IPS DF 4.7 (cell line): Measurements from ENCODE around the gene B3GNT9.

Experiments
- DNase-seq: peaks from one replicate; pipeline ENCODE4 v3.0.0-alpha.2; 2013; ENCODE audit warnings: low spot score; ENCODE audit errors: extremely low read depth

Gene B3GNT9

GRCh38 chr16:67185651-67186134 is 34.9 kb upstream of the B3GNT9 start:
- DNase-seq: no peak

GRCh38 chr16:67184995-67185650 is 34.3 kb upstream of the B3GNT9 start:
- no peak for DNase-seq

DNA sequence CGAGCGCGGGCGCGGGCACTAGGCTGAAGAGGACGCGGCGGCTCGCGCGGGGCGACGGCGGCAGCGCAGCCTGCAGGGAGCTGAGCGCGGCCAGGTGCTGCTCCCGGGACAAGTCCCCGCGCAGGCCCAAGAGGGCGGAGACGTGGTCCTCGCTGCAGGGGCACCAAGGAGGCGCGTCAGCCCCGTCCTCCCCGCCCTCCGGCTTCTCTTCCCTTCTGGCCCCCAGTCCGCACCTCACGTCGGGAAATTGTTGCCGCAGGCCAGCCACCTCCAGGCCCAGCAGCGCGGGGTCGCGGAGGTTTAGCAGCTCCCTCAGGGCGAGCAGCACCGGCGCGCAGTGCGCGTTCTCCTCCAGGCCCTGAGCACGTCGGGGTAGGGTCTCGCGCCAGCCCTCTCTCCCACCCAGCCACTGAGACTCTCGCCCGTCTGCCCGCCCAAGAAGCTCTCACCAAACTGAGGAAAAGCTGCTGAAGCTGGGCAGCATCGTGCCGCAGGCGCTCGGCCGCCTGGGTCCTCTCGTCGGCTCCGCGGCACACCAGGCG is 33.7 kb upstream of the B3GNT9 start:
- DNase-seq: no peak

GRCh38 chr16:67183627-67184452 is 33.0 kb upstream of the B3GNT9 start, which contains the start of gene MATCAP1:
MATCAP1 (minus strand) TSS chr16:67183963; CDS start chr16:67180610, 3,353 bp downstream.
- no peak for DNase-seq

DNA sequence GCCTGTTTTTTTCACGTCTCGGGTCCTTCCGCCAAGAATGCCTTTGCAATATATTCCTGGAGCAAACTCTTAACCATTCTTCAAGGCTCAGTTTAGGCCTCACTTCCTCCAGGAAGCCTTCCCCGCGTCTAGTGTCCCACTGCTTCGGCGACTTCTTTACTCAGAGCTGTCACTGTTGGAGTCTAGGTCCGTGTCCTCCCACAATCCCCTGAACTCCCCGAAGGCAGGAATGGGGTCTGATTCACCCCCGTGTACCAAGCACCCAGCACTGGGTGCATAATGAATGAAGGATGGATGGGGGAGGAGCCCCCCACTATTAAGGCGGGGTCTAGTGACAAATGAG is 32.5 kb upstream of the B3GNT9 start:
- no peak for DNase-seq

DNA sequence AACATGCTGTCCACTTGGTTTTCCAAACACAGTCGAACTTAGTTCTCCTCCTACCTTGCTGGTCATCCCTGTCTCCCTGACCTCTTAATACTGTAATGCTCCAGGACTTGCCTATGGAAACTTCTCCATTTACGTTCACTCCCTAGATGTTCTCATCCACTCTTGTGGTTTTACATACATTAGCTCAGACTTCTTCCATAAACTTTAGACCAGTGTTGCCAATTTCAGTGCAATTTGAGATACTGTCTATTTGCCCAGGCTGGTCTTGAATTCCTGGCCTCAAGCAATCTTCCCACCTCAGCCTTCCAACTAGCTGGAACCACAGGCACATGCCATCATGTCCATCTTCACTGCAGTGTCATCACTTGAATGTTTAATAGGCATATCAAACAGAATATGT is 31.5 kb upstream of the B3GNT9 start:
- no peak for DNase-seq

DNA sequence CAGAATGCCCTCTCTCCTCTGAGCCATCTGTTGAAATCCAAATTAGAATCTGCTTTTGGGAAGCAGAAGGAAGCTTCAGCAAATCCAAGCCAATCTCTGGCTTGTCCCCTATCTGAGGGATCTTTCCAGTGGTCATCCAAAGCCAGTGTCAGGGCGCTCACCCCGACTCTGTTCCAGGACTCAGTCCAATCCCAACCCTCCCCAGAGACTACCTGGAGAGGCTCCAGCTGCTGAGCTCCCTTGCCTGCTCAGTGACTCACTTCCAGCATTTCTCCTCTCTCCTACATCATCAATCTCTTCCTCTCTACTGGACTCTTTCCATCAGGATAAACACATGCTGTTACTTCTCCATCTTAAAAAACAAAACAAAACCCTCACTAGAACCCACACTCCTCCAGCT is 30.5 kb upstream of the B3GNT9 start:
- no peak for DNase-seq

- no peak for DNase-seq
These were observed 29.4 kb upstream of the B3GNT9 start for GRCh38 chr16:67180166-67180565.

DNA sequence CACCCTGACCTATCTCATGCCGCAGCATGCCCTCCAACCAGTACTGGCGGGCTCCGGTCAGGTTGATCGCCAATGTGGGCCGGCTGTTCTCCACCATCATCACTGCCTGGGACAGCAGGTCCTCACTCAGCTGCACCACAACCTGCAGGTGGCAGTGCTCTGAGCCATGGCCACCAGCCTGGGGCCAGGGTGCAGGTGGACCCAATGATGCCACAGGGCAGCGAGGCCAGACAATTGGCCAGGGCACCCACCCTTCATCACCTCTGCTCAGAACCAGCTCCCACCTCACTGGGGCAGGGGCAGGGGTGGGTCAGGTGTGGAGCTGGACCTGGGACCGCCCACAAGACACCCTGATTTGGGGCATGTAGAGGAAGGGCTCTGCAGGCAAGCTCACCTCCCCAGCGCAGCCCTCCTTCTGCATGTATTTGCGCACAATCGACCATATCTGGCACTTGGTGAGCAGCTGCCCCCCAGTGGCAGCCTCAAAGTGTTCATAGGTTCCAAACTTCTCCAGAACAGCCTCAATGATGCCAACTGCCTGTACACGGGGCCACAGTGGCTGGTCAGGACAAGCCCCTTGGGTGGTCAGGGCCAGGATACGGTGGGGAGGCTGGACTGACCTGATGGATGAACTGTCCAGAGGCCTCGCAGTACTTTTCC is 28.8 kb upstream of the B3GNT9 start:
- no peak for DNase-seq

- no peak for DNase-seq
These were observed 27.2 kb upstream of the B3GNT9 start for GRCh38 chr16:67177743-67178699.

- no peak for DNase-seq
These were observed 25.9 kb upstream of the B3GNT9 start for GRCh38 chr16:67176662-67177061.

DNA sequence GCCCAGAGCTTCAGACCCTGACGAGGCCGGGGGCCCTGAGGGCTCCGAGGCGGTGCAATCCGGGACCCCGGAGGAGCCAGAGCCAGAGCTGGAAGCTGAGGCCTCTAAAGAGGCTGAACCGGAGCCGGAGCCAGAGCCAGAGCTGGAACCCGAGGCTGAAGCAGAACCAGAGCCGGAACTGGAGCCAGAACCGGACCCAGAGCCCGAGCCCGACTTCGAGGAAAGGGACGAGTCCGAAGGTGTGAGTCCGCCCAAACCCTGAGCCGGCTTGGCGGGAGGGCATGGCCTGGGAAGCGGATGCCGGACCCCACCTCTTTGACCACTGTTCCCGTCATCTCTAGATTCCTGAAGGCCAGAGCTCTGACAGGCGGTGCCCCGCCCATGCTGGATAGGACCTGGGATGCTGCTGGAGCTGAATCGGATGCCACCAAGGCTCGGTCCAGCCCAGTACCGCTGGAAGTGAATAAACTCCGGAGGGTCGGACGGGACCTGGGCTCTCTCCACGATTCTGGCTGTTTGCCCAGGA is 24.0 kb upstream of the B3GNT9 start:
- DNase-seq: no peak

- no peak for DNase-seq
These were observed 23.3 kb upstream of the B3GNT9 start for GRCh38 chr16:67173808-67174705.

- DNase-seq: no peak
These were observed 22.5 kb upstream of the B3GNT9 start for GRCh38 chr16:67173323-67173722.

GRCh38 chr16:67170949-67171649 is 20.3 kb upstream of the B3GNT9 start:
- DNase-seq: no peak

DNA sequence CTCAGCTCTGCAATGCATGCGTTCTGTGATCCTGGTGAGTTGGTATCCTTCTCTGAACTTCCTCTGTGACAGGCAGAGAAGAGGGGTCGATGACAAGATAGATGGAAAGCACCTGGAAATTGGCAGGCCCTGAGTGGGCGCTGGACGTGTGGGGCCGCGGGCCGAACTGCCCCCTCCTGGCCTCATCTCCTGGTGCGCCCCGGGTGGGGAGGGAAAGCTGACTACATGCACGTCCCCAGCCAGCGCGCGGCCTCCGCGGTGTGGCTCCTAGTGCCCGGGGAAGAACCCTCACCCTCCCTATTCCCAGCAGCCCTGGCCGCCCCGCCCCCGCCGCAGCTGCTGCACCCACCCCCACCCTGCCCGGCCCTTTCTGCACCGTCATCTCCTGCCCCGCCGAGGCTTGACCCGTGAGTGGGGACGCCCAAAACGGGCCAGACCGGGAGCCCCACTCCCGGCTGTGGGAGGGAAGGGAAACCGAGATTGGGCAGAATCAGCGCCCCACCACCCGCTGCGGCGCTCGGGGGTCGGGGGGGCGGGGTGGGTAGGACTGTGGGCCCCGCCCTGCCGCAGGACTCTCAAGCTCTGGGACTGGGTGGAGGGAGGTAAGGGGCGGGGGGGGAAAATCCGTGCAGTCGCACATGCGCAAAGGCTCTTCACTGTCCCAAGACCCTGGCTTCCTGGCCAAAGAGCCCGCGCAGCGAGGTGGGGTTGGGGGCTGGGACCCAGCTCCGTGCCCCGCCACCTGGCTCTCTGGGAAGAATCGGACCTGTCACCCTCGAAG is 19.6 kb upstream of the B3GNT9 start, which contains the start of gene NOL3:
NOL3 (plus strand) TSS at position 371 of the 781 bp plus-strand sequence.
- no peak for DNase-seq

GRCh38 chr16:67169642-67170167 is 18.9 kb upstream of the B3GNT9 start:
- DNase-seq: no peak

DNA sequence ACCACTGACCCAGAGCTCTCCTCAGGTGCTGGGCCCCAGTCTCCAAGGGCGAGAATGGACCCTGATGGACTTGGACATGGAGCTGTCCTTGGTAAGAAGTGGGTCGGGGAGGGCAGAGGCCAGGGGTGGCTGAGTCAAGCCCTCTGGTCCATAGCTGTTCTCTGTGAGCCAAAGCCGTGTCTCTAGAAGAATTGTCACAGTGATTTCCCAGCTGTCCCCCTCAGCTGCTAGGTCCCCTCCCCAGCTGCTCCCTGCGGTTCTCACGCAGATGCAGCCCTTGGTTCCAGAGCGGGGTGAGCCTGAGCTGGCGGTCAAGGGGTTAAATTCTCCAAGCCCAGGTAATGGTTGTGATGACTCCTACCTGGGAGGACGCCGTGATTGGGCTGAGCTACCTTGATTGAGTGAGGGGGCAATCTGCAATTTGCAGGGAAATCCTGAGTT is 18.2 kb upstream of the B3GNT9 start:
- no peak for DNase-seq
